HG02588 (cell line): Measurements from ENCODE around the gene GRIA3.

Experiments
- ATAC-seq: cut with Tn5 transposase; IDR thresholded peaks from one replicate; pipeline ENCODE4 v1.9.1; 2021; ENCODE audit warnings: mild to moderate bottlenecking, moderate library complexity; ENCODE audit not compliant: unreplicated experiment

Gene GRIA3

GRCh38 chrX:123190096-123190495 lies 6.0 kb downstream of the GRIA3 start:
- ATAC-seq: no peak

GRCh38 chrX:123193101-123193500 lies 9.0 kb downstream of the GRIA3 start:
- ATAC-seq: no peak

DNA sequence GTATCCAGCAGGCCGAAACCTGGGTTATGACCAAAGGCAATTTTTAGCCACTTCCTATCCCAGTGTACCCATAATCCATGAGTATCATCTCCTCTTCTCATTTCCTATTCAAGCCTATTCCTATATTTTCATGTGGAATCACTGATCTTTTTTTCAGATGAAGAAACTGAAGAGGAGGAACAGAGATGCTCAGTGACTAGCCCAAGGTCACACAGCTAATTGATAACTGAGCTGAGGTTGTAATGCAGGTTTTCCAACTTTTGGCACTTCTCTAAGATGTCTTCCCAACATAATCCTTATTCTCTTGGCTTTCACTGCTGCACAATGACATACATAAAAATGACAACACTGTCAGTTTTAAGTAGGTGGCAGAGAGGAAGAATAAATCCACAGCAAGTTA lies 15.3 kb downstream of the GRIA3 start:
- no peak for ATAC-seq

- no peak for ATAC-seq
Observed at GRCh38 chrX:123201720-123202119, 17.6 kb downstream of the GRIA3 start.

- no peak for ATAC-seq
Observed at GRCh38 chrX:123202523-123202922, 18.4 kb downstream of the GRIA3 start.

- ATAC-seq: no peak
Observed at GRCh38 chrX:123203772-123204171, 19.7 kb downstream of the GRIA3 start.

- no peak for ATAC-seq
Observed at GRCh38 chrX:123206176-123206575, 22.1 kb downstream of the GRIA3 start.

DNA sequence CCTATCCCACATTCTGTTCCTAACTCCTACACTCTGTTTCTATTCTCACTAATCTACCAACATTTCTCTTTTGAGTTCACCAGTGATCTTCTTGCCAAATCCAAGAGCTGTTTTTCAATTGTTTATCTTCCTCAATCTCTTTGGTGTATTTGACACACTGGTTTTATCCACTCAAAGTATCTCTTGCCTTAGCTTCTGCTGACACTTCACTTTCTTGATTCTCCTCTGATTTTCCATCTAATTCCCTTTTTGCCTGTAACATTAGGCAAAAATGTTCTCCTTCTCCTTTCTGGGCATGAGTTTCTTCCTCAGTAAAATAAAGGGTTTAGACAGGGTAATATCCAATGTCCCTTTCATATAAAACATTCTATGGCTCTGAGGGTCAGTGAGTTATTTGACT lies 26.2 kb downstream of the GRIA3 start:
- no peak for ATAC-seq

DNA sequence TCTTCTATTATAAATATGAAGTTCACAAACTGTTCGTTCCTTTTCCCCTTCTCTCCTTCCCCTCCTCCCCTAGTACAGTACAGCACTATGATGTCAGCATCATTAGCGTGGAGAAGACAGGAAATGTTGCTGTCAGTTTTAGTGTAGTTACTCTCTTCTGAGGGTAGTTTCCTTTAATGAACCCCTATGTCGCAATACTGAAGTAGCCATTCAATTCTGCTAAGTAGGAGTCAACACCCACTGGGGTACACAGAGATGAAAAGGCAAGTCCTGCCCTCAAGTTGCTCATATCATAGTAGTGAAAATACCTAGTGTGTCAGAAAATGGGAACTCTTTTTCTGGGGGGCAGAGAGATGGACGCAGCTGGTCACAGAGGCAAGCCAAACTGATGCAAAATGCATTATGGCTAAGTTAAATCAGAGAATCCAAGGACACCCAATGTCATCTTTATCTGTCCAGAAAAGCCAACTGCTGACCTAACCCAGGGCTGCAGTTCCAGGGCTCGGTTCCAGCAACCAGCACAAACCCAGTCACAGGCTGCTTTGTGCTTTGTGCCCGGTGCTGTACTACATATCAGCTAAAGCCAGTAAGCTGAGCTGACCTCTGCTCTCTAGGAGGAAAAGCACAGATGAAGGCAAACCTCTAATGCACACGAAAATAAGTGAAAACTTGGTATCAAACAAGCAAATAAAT lies 31.5 kb downstream of the GRIA3 start:
- no peak for ATAC-seq

DNA sequence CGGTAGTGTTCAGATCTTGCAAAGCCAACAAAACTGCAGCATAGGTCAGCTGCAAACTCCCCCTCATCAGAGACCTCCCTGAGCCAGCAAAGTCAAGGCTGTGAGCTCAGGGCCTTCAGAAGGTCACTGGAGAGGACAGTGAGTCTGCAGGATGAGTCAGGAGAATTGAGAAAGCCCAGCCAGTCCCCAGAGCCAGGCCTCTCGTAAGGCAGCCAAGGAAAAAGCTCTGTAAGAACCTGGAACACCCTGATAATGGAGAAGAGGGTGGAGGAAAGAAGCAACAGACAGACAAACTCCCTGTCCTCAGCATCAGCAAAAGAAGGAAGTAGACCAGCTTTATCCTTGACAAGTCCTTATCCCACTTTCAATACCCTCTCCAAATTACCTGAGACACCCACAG lies 33.0 kb downstream of the GRIA3 start:
- no peak for ATAC-seq

DNA sequence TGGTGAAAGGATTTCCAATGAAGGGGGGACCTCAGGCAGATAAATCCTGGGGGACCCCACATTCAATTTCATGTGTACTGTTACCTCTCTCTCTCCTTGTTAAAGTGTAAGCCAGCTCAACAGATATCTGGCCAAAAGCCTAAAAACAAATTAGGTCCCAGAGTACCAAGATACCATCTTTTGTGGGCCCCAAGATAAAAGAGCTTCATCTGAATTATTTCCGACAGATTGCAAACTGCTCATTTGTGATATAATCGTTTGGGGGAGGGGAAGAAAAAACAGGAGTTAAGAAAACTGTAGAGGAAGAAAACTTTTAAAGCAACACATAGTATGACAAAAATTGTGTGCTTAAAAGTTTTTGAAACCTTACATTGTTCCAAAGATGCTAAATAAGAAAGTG lies 33.6 kb downstream of the GRIA3 start:
- no peak for ATAC-seq

GRCh38 chrX:123219916-123220315 lies 35.8 kb downstream of the GRIA3 start:
- ATAC-seq: no peak

DNA sequence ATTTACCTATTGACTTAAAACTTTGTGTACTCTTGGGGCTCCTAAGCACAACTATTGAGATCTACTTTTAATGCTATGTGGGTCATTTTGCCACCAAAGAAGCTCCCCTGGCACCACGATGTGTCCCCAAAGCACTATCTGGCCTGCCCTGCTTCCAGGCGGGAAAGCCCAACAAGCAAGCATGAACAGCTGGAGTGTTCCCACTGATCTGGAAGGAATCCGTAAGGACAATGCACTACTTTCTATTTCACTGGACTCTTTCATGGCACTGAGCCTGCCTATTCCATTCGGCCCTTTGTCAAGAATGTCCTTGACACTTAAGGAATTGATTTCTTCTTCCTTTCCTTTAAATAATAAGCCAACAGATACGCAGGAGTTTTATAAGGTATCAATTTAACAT lies 38.8 kb downstream of the GRIA3 start:
- ATAC-seq: no peak

DNA sequence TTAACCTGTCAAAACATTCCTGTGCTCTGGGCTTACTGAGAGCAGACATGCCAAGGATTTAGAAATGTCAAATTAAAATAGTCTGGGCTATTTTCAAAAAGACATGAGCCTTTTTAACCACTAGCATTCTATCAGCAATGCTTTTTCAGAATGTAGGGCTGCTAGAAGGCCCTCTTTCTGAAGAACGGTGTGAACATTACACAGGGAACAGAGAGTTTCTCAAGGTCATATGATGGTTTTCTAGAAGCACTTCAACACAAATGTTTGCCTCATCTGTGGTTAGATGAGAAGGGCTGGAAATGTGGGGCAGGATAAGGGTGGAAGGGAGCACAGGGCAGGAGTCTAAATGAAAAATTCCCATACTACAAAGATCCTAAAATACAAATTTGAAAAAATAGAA lies 39.3 kb downstream of the GRIA3 start:
- peak; percentile 36 for ATAC-seq

GRCh38 chrX:123223859-123224258 lies 39.8 kb downstream of the GRIA3 start:
- ATAC-seq: peak; percentile 95

DNA sequence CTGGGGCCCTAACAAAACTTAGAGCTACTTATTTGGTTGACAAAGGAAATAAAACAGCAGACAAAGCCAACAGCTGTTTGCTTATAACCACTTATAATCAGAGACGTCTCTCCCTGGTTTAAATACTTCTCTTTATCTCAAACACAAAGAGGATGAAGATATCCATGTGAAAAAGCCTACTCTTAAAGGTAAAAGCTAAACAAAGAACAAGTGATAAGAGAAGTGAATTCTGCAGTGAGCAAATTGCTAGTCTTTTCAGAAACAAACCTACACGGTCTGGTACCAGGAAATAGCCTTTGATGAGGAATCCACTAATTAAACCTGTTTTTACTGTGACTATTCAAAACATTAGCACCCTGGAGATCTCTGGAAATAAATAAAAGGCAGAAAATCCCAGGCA lies 46.7 kb downstream of the GRIA3 start:
- no peak for ATAC-seq

DNA sequence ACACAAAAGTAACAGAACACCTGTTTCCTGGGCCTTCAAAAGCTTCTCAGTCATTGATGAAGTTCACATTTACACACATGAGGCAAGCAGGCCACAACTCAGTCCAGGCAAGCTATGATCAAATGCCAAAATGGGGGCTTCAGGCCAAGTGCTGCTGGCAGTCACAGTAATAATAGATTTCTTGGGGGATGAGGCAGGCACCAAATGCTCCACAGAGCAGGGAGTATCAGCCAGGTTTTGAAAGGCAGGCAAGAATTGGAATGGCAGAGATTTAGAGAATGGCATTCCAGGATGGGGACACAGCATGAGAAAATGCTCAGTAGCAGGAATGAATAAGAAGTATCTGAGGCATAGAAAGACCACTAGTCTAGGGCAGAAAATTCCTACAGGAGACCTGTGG lies 52.8 kb downstream of the GRIA3 start:
- ATAC-seq: no peak

DNA sequence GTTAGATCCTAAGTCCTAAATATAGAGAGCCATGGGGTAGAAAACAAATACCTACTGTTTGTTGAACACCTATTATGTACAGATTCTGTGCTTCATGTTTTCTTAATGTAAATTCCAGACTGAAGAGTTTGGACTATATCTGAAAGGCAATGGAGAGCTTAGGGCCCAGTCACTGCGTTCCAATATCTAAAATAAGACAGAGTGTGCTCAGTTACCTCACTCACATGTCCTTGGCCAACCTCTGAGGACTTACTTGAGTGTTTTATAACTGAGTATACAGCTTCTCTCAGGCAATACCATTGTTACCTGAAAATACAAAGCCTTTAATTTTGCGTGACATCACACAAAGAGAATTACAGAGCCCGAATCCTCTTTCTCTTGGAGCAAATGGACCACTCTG lies 53.2 kb downstream of the GRIA3 start:
- no peak for ATAC-seq

DNA sequence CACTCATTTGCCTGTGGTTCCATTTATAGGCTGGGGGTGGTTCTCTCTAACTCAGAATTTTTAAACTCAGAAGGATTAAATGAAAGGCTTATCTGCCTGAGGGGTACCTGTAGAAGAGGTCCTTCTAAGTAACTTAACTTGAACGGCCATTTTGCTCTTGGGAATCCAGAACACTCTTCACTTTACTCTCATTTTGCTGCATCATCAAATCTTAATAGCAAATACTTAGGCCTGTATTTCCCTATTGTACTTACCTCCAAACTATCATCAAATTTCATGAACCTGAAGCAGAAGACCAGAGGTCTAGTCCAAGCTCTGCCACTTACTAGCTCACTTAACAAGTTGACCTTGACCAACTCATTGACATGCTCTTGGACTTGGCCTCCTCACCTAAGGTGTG lies 70.4 kb downstream of the GRIA3 start:
- no peak for ATAC-seq

DNA sequence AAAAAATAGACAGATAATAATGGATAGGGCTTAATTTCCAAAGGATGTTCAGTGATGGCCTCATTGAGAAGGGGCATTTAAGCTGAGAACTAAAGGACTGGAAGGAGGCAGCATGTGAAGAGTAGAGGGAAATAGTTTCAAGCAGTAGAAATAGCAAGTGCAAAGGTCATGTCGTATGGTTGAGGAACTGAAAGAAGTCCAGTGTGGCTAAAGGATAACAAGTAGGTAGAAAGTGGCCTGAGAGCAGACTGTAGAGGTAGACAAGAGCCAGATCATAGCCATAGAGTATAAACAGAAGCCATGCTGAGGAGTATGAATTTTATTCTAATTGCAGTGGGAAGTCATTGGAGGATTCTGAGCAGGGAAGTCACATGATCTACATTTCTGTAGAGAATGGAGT lies 72.3 kb downstream of the GRIA3 start:
- peak; percentile 92 for ATAC-seq

DNA sequence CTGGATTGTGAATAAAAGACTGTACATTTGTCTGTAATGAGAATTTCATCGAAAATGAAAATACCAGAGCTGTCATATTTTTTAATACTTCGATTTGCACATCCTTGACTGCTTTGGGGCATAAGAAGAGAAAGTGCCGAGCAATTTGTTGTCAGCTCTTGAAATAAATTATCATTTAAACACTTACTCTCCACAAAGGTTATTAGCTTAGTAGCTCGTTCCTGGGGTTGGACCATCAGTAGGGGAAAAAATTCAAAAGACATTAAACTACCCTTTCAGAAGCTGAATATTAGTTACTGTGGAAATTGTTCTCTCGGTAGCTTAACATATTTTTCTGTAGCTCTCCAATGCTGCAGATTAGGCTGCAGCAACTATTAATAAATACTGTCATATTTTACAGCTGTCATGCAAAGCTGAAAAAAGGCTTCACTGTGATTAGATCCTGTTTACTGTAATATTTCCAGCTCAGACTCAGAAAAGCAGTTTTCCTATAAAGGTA lies 76.9 kb downstream of the GRIA3 start:
- no peak for ATAC-seq

DNA sequence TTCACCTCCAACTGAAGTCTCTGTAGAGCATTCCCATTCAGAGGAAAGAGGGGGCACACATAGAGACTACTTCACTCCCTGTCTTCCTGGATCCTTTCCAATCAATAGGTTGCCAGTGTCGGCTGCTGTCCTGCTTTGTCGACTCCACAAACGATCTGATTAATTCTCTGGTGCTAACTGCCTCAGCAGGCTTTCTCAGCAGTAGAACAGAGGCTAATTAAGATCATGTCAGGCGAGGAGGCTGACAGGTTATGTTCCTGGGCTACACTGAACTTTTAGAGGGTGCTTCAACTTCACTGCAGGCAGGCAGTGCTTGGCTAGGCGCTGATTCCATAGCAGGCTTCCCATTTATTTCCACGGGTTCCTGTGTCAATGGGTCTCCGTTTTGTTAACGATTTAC lies 79.2 kb downstream of the GRIA3 start:
- no peak for ATAC-seq

- no peak for ATAC-seq
Observed at GRCh38 chrX:123263747-123264146, 79.7 kb downstream of the GRIA3 start.
